ENCODE measurements around the gene MAP3K7CL. TPM values are rescaled to one million over a fixed set of nuclear protein-coding genes. Genes with fewer than 3 reads are reported as not detected.

Gene MAP3K7CL
- total RNA-seq, 1 experiment from 2014 or later = 0.31 TPM

- TF ChIP-seq TCF7L2 (IDR thresholded peaks at IDR 0.05; ENCODE audit: low read depth, low read length) (no peak), CTCF (IDR thresholded peaks at IDR 0.05) (no peak), POLR2AphosphoS5 (IDR thresholded peaks at IDR 0.05; ENCODE audit: low read depth, low read length) (no peak), REST (IDR thresholded peaks at IDR 0.05; ENCODE audit: insufficient read depth in 1 of 2, low read depth in 2 of 2, low read length in 1 of 2) (no peak), SIN3A (IDR thresholded peaks at IDR 0.05; ENCODE audit: borderline replicate concordance, insufficient read depth, low read depth, low read length) (no peak)
These were observed 90.9 kb downstream of the MAP3K7CL start for GRCh38 chr21:29221253-29221744.

GRCh38 chr21:29224006-29224405 lies 93.6 kb downstream of the MAP3K7CL start:
- Histone ChIP-seq H3K36me3 (ENCODE audit: control insufficient read depth, insufficient read depth, low read length) (no peaks in the 10 kb centered on the region), H3K4me3 (ENCODE audit: low read depth in 2 of 2, low read length in 2 of 2) (no peak overlapping the region), H3K27me3 (ENCODE audit: control insufficient read depth, insufficient read depth, low read length) (no peaks in the 10 kb centered on the region), H3K27ac (ENCODE audit: low read length) (no peak overlapping the region), H3K4me1 (ENCODE audit: control insufficient read depth, insufficient read depth, low read length) (no peaks in the 10 kb centered on the region), H3K9me3 (ENCODE audit: control insufficient read depth, insufficient read depth, low read depth, low read length) (no peaks in the 10 kb centered on the region)
- ChIA-PET CTCF (no interaction called here), POLR2A (no interaction called here)
- no peak for TF ChIP-seq POLR2AphosphoS5 (IDR thresholded peaks at IDR 0.05; ENCODE audit: low read depth, low read length)
- no peak for TF ChIP-seq CTCF (IDR thresholded peaks at IDR 0.05)
- TF ChIP-seq REST (IDR thresholded peaks at IDR 0.05; ENCODE audit: insufficient read depth in 1 of 2, low read depth in 2 of 2, low read length in 1 of 2) = no peak
- TF ChIP-seq SIN3A (IDR thresholded peaks at IDR 0.05; ENCODE audit: borderline replicate concordance, insufficient read depth, low read depth, low read length) = no peak
- no peak for TF ChIP-seq TCF7L2 (IDR thresholded peaks at IDR 0.05; ENCODE audit: low read depth, low read length)
- intact Hi-C loops (cut with micrococcal nuclease; ENCODE audit: unreplicated experiment) = no loop called here
- BruUV-seq (replicated peaks) = no TSS peak
- ATAC-seq (no peak), DNase-seq (ENCODE audit: low read depth, low spot score) (no peak)
- in situ Hi-C loops (cut with HindIII; ENCODE audit: low pct_unique_long_range_greater_than_20kb, low sequenced_read_pairs) = no loop called here

More at GRCh38 chr21:29221253-29221744, 90.9 kb downstream of the MAP3K7CL start:
- no TSS peak for BruUV-seq (replicated peaks)
- intact Hi-C loops (cut with micrococcal nuclease; ENCODE audit: unreplicated experiment) = no loop called here
- no peak for DNase-seq (ENCODE audit: low read depth, low spot score)
- Histone ChIP-seq H3K27me3 (ENCODE audit: control insufficient read depth, insufficient read depth, low read length) (no peaks in the 10 kb centered on the region), H3K36me3 (ENCODE audit: control insufficient read depth, insufficient read depth, low read length) (no peaks in the 10 kb centered on the region), H3K9me3 (ENCODE audit: control insufficient read depth, insufficient read depth, low read depth, low read length) (no peaks in the 10 kb centered on the region), H3K4me3 (ENCODE audit: low read depth in 2 of 2, low read length in 2 of 2) (no peak overlapping the region), H3K4me1 (ENCODE audit: control insufficient read depth, insufficient read depth, low read length) (no peaks in the 10 kb centered on the region), H3K27ac (ENCODE audit: low read length) (no peak overlapping the region)
- in situ Hi-C loops (cut with HindIII; ENCODE audit: low pct_unique_long_range_greater_than_20kb, low sequenced_read_pairs) = no loop called here
- ChIA-PET CTCF (no interaction called here), POLR2A (no interaction called here)
- no peak for ATAC-seq

All from Panc1 (cell line).